ENCODE results near the gene FKRP.

GRCh38 chr19:46722421-46723022 is 23.3 kb upstream of the FKRP start:
- TF ChIP-seq CTCF (conservative IDR thresholded peaks at IDR 0.05; ENCODE audit: low read length) (no peak), EZH2phosphoT487 (IDR thresholded peaks at IDR 0.05; ENCODE audit: borderline replicate concordance) (no peak)

Data from Loucy (cell line).